CD4-positive, alpha-beta T cell treated with Interleukin-4 for 1 hour (primary cell): ENCODE results near the gene MYO1A.

Experiments
- DNase-seq, 2 donors: peaks; one replicate each; pipeline ENCODE4 v3.0.0-alpha.2; 2020 to 2022

Gene MYO1A

DNA sequence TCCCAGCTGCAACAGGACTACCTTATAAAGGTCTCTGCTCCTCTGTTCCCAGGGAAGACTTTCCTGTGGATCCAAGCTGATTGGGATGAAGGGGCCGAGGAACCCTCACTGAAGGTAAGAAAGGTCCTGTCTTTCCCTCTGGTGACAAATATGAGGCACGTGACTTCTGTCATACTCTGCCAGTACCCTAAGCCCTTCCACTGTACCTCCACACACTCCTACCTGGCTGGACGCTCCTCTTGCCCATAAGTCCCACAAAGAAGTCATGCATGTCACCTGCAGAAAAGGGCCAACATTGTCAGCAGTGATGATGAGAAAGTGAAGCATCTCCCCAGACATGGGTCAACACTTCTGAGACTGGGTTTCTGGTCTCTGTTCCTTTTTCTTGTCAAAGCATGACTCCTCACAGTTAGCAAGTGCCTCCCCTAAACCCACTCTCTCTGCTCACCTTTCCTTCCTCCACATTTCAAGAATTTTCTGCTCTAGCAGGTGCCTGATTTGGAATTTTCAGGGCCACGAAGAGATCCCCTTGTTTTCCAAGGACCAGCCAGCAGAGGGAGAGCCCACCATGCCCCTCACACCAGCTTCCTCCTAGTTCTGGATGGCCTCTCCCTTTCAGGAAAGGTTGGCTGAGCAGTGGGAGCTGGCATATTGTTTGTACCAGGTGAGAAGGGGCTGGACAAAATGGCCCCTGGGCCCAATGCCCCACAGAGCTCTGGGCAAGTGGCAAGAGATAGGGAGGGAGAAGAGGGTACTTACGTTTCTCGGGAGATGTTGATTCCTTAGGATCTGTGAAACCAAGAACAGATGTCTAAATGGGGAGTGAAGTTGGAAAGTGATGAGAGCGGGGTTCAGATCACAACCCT, 37.1 kb downstream of the MYO1A start:
- no peak for DNase-seq

DNA sequence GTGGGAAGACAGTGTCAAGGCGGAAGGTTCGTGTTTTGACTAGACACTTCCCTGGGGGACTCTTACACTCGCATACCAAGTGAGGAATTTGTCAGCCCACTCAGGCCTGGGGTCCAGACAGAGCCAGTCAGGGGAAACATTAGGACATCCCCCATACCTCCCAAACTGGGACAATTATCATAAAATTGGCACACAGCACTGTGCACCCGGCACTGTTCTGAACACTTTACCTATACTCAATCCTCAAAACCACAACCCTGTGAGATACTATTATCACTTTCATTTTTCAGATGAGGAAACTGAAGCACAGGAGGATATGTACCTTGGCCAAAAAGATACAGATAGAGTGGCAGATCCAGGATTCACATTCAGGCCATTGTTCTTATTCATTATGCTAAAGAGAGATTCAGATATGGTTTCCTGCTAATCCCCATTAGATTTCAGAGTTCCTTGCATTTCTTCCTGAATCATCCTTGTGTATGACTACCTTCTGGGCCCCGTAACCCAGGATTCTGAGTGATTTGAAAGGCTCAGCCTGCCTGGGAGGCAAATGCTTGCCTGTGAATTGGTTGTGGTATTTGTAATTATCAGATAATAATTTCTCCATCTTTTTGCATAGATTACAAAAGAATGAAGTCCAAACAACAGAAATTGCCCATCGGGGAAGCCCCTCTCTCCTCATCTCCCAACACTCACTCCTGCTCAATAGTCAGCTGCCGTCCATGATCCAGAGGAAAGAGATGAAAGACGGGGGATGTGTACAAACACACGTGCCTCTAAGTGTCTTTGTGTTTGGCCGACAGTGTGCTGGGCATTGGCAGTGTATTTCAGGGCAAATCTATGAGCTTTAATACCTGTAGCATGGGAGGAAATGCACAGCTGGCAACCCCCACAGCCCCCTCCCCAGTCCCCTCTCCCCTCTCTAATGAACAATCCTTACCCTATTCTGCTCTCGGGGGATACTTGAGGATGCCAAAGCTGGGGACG, 38.2 kb downstream of the MYO1A start:
- peak in 1 of 2 donors; percentile 46 for DNase-seq

- DNase-seq: no peak
Observed at GRCh38 chr12:57010627-57011247, 39.2 kb downstream of the MYO1A start.

- DNase-seq: no peak
Observed at GRCh38 chr12:57009949-57010626, 39.8 kb downstream of the MYO1A start.

GRCh38 chr12:57008178-57008577, 41.8 kb downstream of the MYO1A start:
- DNase-seq: peak in 1 of 2 donors; percentile 75

- DNase-seq: peak in 1 of 2 donors; percentile 23
Observed at GRCh38 chr12:57006809-57007475, 43.0 kb downstream of the MYO1A start.

DNA sequence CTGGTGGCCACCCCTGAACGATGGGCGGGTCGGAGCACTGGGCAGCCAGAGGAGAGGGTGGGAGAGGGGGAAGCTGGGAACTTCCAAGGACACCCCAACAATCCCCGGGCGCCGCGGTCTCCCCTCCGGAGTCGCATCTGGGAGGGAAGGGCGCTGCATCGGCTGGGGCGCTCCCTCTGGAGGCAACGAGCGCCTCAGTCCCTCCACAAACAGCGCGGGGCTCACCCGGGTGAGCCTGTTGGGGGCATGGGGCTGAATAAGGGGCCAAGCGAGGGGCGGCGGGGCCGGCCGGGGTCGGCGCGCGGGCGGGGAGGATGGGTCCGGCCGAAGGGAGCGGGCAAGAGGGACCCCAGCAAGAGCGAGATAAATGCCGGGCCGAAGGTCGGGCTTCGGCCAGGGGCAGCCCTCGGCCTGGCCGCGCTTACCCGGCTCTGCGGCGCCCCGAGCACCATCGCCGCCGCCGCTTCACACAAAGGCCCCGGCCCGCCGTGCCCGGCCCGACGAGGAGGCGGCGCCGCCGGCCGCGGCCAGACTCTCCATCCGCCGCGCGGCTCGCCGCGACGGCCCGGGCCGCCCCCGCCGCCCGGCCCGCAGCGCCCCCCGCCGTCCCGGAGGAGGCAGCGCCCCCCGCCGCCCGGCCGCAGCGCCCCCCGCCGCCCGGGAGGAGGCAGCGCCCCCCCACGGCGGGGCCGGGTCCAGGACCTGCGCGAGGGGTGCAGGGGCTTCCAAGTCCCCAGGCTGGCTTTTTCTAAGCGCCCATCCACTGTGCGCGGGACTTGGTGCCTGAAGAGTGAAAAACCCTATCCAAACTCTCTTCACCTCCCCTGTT, 43.7 kb downstream of the MYO1A start, which contains the start of gene ZBTB39:
TSS of gene ZBTB39 (minus strand) at position 567 of the 829 bp plus-strand sequence. CDS start 1,629 bp downstream, outside the sequence.
- peak; percentile 57 to 69 for DNase-seq

DNA sequence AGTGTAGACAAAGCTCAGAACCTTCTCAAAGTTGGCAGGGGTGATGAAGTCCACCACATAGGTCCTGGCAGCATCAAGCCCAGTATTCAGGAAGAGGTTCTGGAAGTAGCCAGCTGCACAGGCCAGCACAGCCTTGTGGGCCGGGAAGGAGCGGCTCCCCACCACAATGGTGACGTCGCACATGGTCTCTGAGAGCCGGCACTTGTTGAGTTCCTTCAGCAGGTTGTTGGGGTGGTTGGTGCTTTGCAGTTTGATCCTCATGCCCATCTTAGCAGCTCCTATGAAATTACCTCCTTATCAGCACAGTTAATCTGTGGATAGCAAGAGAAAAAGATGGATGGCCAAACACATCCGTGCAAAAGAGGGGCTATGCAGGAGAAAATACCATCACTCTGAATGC, 45.3 kb downstream of the MYO1A start:
- no peak for DNase-seq

DNA sequence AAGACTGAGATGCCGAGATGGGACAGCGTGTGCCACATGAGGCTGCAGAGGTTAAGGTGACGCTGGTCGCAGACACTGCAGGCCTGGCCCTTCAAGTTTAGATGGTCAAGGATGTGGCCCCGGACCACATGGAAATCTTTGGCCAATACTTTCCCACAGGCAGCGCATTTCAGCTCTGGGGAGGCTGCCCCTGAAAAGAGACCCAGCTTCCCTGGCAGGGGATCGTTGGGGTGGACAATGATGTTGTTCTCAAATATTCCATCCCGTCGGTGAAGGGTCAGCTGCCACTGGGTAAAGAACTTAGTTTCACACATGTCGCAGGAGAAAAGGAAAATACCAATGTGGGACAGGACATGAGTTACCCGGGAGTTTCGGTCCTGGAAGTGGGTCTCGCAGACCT, 46.5 kb downstream of the MYO1A start:
- DNase-seq: no peak

DNA sequence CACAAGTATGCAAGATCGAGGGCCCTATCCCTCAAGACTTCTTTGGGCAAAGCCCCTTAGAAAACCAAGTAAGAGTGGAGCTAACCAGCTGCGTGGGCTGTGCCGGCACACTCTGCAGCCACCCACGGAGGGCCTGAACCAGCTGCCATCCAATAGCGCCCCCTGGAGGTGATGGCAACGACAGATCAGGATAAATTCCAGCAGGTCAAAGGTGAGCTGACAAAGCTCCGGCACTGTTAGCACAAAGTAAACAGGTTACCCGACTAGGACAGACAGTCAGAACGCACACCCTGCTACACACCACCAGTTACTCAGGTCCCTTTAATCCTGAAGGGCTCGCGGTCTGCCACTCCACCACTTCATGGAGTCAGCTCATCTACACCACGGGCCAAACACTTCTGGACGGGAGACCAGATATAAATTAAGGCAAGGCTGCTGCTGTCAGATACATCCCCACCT, 48.5 kb downstream of the MYO1A start:
- peak; percentile 71 to 77 for DNase-seq

DNA sequence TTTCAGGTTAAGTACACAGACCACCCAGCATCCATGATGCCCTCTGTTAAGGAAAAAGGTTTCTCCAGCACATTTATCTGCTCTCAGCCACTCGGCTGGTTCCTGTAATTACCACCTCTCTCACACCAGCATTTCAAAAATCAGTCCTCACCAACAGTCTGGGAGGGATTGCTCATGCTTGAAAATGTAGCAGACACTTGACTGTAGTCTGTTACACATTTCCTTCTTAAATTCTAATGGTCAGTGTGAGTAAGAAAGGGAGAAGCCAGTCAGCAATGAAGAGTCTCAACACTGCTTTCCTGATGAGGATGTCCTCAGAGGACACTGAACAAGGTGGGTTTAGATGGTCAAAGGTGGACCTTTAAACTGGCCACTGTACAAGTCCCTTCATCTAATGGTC, 49.5 kb downstream of the MYO1A start:
- no peak for DNase-seq

- DNase-seq: no peak
Observed at GRCh38 chr12:56999456-56999855, 50.5 kb downstream of the MYO1A start.

GRCh38 chr12:56998981-56999380, 50.9 kb downstream of the MYO1A start:
- DNase-seq: no peak

DNA sequence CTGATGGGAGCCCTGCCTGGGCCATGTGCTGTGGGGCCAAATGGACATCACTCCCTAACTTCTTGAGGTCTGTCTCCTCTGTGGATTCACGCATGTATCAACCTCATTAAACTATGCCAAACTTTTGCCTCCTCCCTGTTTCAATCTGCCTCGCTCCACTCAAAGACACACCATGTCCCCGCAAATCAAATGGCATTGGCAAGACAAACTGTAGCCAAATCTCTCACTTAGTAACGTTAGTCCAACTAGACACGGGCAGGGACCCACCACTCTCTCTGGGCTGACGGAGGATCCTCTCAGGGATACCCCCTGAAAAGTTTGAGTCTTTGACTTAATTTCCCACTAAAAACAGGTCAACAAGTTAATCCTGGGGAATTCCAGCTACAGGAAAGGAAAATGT, 51.6 kb downstream of the MYO1A start:
- no peak for DNase-seq

- no peak for DNase-seq
Observed at GRCh38 chr12:56996793-56997545, 53.0 kb downstream of the MYO1A start.

- no peak for DNase-seq
Observed at GRCh38 chr12:56995930-56996496, 53.9 kb downstream of the MYO1A start.

DNA sequence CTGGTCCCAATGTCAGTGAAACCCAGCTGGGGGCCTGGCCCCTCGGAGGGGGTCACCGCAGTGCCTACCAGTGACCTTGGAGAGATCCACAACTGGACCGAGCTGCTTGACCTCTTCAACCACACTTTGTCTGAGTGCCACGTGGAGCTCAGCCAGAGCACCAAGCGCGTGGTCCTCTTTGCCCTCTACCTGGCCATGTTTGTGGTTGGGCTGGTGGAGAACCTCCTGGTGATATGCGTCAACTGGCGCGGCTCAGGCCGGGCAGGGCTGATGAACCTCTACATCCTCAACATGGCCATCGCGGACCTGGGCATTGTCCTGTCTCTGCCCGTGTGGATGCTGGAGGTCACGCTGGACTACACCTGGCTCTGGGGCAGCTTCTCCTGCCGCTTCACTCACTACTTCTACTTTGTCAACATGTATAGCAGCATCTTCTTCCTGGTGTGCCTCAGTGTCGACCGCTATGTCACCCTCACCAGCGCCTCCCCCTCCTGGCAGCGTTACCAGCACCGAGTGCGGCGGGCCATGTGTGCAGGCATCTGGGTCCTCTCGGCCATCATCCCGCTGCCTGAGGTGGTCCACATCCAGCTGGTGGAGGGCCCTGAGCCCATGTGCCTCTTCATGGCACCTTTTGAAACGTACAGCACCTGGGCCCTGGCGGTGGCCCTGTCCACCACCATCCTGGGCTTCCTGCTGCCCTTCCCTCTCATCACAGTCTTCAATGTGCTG, 54.6 kb downstream of the MYO1A start:
- DNase-seq: no peak

GRCh38 chr12:56994231-56994746, 55.6 kb downstream of the MYO1A start:
- DNase-seq: no peak

- no peak for DNase-seq
Observed at GRCh38 chr12:56993346-56993745, 56.6 kb downstream of the MYO1A start.
